ENCODE results near the gene CD3G.
"Not testable (repeated sequence)": the region's sequence is repeated elsewhere in the genome, so short reads cannot be mapped to it uniquely, and the experiment has no call there.

CD3G gene

DNA sequence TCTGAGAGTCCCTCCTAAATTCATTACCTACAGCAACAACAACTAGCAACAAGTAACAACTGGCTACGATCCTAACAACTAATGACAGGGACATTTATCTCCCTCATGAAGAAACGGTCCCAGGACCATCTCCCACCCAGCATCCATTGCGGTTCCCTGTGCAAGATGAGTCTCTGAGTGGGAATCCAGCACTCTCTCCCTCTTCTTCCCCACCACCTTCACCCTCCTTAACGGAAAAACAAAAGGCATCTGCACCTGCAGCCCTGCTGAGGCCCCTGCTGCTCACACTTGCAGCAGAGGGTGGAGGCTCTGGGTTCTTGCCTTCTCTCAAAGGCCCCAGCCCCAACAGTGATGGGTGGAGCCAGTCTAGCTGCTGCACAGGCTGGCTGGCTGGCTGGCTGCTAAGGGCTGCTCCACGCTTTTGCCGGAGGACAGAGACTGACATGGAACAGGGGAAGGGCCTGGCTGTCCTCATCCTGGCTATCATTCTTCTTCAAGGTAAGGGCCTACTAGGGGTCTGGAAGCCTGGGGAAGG lies at the start of gene CD3G:
Gene CD3G (plus strand): TSS at position 364 of the 535 bp plus-strand sequence. CDS start 80 bp downstream, at position 444.
- peaks cover 15% of the 10 kb centered on the region for H3K27me3 ChIP-seq (ENCODE audit: insufficient read depth, low read length)
- H2AFZ ChIP-seq (ENCODE audit: low read depth, low read length): no peak within 1 kb of the TSS
- no peaks in the 10 kb centered on the region for H3K36me3 ChIP-seq (ENCODE audit: insufficient read depth, low read length)
- no peaks in the 10 kb centered on the region for H3K4me1 ChIP-seq (ENCODE audit: insufficient read depth, low read length)
- H3K9me3 ChIP-seq (ENCODE audit: low read length): no peaks in the 10 kb centered on the region
- H3K4me3 ChIP-seq (ENCODE audit: low read length): no peak within 1 kb of the TSS

DNA sequence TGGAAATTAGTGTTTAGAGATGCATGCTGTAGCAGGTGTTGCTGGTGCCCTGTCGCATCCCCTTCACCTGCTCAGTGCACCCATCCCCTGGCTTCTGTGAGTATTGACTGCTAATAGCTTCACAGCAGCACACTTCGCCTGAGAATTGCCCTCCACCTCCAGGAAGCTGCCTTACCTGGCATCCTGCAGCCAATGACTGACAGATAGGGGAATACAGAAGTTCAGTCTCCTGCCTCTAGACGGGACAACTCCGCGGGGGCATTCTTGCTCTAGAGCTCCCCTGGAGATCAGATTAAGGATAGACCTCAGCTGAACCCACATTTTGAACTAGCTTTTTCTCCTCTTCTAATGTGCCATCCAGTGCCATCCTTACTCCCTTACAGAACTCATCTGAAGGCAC lies 48.9 kb upstream of the CD3G start:
- Histone ChIP-seq H3K4me3 (ENCODE audit: low read length) (no peak overlapping the region), H2AFZ (ENCODE audit: low read depth, low read length) (no peak overlapping the region), H3K4me1 (ENCODE audit: insufficient read depth, low read length) (no peaks in the 10 kb centered on the region), H3K27me3 (ENCODE audit: insufficient read depth, low read length) (peaks cover 10% of the 10 kb centered on the region), H3K36me3 (ENCODE audit: insufficient read depth, low read length) (no peaks in the 10 kb centered on the region), H3K9me3 (ENCODE audit: low read length) (no peaks in the 10 kb centered on the region)

DNA sequence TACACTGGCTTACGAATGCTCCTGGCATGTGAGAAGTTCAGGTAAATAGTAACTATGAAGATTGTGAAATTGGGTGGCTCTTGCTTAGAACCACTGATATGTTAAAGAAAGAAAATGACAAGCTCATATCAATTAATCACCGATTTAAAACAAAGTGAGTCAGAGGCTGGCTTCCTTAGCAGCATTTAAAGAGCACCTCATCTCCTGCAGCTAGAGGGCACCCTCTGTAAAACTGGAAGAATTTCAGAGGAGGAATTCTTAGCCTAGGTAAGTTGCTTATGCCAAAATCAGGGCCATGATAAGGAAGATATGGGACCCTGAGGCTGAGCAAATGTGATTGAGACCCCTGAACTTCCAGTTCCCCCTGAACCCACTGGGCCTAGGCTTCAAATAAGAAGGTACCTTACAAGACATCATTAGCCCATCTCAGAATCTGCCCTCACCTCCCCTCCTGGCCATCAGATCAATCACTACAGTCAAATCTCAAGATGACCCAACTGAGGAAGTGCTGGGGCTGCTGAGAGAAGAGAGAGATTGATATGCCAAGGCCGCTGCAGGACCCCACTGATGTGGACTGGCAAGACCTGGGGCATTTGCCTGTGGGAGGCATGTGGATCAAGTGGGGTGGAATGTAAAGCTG lies 48.2 kb upstream of the CD3G start:
- no peaks in the 10 kb centered on the region for H3K4me1 ChIP-seq (ENCODE audit: insufficient read depth, low read length)
- no peak overlapping the region for H2AFZ ChIP-seq (ENCODE audit: low read depth, low read length)
- H3K4me3 ChIP-seq (ENCODE audit: low read length): no peak overlapping the region
- peaks cover 14% of the 10 kb centered on the region for H3K27me3 ChIP-seq (ENCODE audit: insufficient read depth, low read length)
- no peaks in the 10 kb centered on the region for H3K36me3 ChIP-seq (ENCODE audit: insufficient read depth, low read length)
- no peaks in the 10 kb centered on the region for H3K9me3 ChIP-seq (ENCODE audit: low read length)

DNA sequence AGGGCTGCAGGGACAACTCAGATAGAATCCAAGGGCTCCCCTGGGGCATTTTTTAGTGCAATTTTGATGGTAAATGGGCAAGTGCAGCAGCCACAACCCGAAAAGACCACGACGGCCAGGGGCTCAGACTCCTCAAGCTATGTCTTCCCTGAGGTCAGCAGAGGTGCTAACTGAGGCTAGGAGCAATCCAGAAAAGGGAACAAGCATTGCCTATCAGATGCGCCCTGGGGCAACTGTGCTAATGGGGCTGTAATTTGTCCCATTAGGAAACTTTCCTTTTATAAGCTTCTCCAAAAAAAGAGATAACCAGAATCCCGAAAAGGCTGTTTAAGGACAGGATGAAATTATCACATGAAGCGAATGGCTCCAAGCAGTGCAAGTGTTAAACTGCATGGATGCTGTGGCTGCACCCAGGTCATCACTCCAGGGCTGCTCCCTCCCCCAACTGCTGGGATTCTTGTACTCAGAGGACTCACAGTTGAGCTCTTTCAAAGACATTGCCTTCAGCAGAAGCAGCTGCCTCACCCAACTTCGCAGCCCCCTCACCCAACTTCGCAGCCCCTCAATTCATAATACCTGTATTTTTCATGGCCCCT lies 42.4 kb upstream of the CD3G start:
- H3K4me1 ChIP-seq (ENCODE audit: insufficient read depth, low read length): no peaks in the 10 kb centered on the region

DNA sequence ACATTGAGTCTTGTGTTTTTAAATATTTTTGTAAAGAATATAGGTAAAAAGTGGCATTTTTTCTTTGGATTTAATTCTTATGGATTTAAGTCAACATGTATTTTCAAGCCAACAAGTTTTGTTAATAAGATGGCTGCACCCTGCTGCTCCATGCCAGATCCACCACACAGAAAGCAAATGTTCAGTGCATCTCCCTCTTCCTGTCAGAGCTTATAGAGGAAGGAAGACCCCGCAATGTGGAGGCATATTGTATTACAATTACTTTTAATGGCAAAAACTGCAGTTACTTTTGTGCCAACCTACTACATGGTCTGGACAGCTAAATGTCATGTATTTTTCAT lies 39.9 kb upstream of the CD3G start:
- H2AFZ ChIP-seq (ENCODE audit: low read depth, low read length): no peak overlapping the region

More for the DNA sequence above, 42.4 kb upstream of the CD3G start:
- H3K9me3 ChIP-seq (ENCODE audit: low read length): no peaks in the 10 kb centered on the region
- H3K27me3 ChIP-seq (ENCODE audit: insufficient read depth, low read length): peaks cover 35% of the 10 kb centered on the region
- H2AFZ ChIP-seq (ENCODE audit: low read depth, low read length): no peak overlapping the region
- H3K4me3 ChIP-seq (ENCODE audit: low read length): no peak overlapping the region
- no peaks in the 10 kb centered on the region for H3K36me3 ChIP-seq (ENCODE audit: insufficient read depth, low read length)

DNA sequence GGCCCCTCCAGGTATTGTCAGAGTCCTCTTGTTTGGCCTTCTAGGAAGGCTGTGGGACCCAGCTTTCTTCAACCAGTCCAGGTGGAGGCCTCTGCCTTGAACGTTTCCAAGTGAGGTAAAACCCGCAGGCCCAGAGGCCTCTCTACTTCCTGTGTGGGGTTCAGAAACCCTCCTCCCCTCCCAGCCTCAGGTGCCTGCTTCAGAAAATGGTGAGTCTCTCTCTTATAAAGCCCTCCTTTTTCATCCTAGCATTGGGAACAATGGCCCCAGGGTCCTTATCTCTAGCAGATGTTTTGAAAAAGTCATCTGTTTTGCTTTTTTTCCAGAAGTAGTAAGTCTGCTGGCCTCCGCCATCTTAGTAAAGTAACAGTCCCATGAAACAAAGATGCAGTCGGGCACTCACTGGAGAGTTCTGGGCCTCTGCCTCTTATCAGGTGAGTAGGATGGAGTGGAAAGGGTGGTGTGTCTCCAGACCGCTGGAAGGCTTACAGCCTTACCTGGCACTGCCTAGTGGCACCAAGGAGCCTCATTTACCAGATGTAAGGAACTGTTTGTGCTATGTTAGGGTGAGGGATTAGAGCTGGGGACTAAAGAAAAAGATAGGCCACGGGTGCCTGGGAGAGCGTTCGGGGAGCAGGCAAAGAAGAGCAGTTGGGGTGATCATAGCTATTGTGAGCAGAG lies 39.4 kb upstream of the CD3G start, which contains the start of gene CD3E:
Gene CD3E (plus strand): TSS at position 163 of the 681 bp plus-strand sequence. CDS start 223 bp downstream, at position 386.
- Histone ChIP-seq H3K9me3 (ENCODE audit: low read length) (no peaks in the 10 kb centered on the region), H2AFZ (ENCODE audit: low read depth, low read length) (no peak within 1 kb of the TSS), H3K4me3 (ENCODE audit: low read length) (no peak within 1 kb of the TSS), H3K36me3 (ENCODE audit: insufficient read depth, low read length) (no peaks in the 10 kb centered on the region), H3K27me3 (ENCODE audit: insufficient read depth, low read length) (peaks cover 30% of the 10 kb centered on the region), H3K4me1 (ENCODE audit: insufficient read depth, low read length) (no peaks in the 10 kb centered on the region)

More for the DNA sequence above, 39.9 kb upstream of the CD3G start:
- peaks cover 31% of the 10 kb centered on the region for H3K27me3 ChIP-seq (ENCODE audit: insufficient read depth, low read length)
- H3K4me1 ChIP-seq (ENCODE audit: insufficient read depth, low read length): no peaks in the 10 kb centered on the region
- H3K9me3 ChIP-seq (ENCODE audit: low read length): no peaks in the 10 kb centered on the region
- no peak overlapping the region for H3K4me3 ChIP-seq (ENCODE audit: low read length)
- no peaks in the 10 kb centered on the region for H3K36me3 ChIP-seq (ENCODE audit: insufficient read depth, low read length)

DNA sequence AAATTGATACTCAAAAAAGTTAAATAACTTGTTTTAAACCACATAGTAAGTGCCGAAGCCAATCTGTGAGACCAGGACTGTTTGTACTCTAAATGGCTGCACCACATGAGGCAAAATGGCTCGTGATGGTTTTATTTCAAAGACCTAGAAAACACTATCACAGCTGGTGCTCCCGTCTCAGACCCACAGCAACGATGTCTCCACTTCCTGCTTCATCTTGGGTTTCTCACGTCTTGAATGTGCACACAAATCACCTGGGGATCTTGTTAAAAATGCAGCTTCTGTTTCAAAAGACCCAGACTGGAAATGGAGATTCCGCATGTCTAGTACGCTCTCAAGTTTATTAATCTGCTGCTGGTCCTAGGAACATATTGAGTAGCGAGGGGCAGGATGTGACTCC lies 38.4 kb upstream of the CD3G start:
- Histone ChIP-seq H3K27me3 (ENCODE audit: insufficient read depth, low read length) (peaks cover 25% of the 10 kb centered on the region), H3K9me3 (ENCODE audit: low read length) (no peaks in the 10 kb centered on the region), H3K4me3 (ENCODE audit: low read length) (no peak overlapping the region), H2AFZ (ENCODE audit: low read depth, low read length) (no peak overlapping the region), H3K36me3 (ENCODE audit: insufficient read depth, low read length) (no peaks in the 10 kb centered on the region), H3K4me1 (ENCODE audit: insufficient read depth, low read length) (no peaks in the 10 kb centered on the region)

DNA sequence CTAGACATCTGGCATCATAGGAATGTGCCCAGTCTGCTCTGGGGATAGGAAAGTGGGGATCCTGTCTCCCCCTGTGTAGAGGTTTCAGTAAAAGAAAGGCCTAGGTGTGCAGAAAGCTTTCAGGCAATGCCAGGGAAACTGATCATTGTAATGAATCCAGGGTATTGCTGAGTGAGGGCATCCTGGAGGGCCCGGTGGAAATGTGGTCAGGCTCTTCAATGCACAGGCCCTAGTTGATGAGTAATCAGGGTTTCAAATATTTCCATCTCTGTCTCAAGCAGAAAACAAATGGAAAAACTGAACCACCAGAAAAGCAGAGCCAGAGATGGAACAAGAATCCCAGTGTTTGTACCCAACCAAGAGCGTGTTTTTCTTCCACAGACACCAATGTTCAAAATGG lies 37.6 kb upstream of the CD3G start:
- H3K4me3 ChIP-seq (ENCODE audit: low read length): no peak overlapping the region
- H3K27me3 ChIP-seq (ENCODE audit: insufficient read depth, low read length): peaks cover 17% of the 10 kb centered on the region
- no peaks in the 10 kb centered on the region for H3K36me3 ChIP-seq (ENCODE audit: insufficient read depth, low read length)
- H3K9me3 ChIP-seq (ENCODE audit: low read length): no peaks in the 10 kb centered on the region
- no peak overlapping the region for H2AFZ ChIP-seq (ENCODE audit: low read depth, low read length)
- H3K4me1 ChIP-seq (ENCODE audit: insufficient read depth, low read length): no peaks in the 10 kb centered on the region

DNA sequence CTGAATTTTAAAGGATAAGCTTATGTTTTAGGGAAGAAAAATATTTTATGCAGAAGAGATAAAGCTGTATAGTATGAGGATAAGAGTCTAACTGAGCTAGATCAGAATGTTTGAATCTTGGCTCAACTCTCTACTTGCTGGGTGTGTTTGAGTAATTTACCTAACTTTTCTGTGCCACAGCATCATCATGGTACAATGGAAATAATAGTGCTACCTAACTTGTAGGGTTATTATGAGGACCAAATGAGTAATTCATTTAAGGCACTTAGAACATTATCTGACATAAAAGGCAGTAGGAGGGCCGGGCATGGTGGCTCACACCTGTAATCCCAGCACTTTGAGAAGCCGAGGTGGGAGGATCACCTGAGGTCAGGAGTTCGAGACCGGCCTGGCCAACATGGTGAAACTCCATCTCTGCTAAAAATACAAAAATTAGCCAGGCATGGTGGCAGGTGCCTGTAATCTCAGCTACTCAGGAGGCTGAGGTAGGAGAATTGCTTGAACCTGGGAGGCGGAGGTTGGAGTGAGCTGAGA lies 35.1 kb upstream of the CD3G start:
- not testable (repeated sequence) for H3K4me1 ChIP-seq (ENCODE audit: insufficient read depth, low read length); H3K36me3 ChIP-seq (ENCODE audit: insufficient read depth, low read length); H2AFZ ChIP-seq (ENCODE audit: low read depth, low read length); H3K4me3 ChIP-seq (ENCODE audit: low read length); H3K9me3 ChIP-seq (ENCODE audit: low read length)
- peaks cover 14% of the 10 kb centered on the region for H3K27me3 ChIP-seq (ENCODE audit: insufficient read depth, low read length)

DNA sequence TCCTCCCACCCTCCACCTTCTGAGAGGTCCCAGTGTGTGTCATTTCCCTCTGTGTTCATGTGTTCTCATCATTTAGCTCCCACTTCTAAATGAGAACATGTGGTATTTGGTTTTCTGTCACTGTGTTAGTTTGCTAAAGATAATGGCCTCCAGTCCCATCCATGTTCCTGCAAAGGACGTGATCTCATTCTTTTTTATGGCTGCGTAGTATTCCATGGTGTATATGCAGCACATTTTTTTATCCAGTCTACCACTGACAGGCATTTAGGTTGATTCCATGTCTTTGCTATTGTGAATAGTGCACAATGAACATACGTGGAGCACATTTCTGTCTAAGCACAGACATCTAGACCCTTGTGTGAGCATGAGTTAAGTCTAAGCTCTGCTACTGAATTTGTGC lies 33.9 kb upstream of the CD3G start:
- no peaks in the 10 kb centered on the region for H3K9me3 ChIP-seq (ENCODE audit: low read length)
- no peak overlapping the region for H3K4me3 ChIP-seq (ENCODE audit: low read length)
- H2AFZ ChIP-seq (ENCODE audit: low read depth, low read length): no peak overlapping the region
- no peaks in the 10 kb centered on the region for H3K4me1 ChIP-seq (ENCODE audit: insufficient read depth, low read length)
- H3K27me3 ChIP-seq (ENCODE audit: insufficient read depth, low read length): peaks cover 13% of the 10 kb centered on the region
- H3K36me3 ChIP-seq (ENCODE audit: insufficient read depth, low read length): no peaks in the 10 kb centered on the region

DNA sequence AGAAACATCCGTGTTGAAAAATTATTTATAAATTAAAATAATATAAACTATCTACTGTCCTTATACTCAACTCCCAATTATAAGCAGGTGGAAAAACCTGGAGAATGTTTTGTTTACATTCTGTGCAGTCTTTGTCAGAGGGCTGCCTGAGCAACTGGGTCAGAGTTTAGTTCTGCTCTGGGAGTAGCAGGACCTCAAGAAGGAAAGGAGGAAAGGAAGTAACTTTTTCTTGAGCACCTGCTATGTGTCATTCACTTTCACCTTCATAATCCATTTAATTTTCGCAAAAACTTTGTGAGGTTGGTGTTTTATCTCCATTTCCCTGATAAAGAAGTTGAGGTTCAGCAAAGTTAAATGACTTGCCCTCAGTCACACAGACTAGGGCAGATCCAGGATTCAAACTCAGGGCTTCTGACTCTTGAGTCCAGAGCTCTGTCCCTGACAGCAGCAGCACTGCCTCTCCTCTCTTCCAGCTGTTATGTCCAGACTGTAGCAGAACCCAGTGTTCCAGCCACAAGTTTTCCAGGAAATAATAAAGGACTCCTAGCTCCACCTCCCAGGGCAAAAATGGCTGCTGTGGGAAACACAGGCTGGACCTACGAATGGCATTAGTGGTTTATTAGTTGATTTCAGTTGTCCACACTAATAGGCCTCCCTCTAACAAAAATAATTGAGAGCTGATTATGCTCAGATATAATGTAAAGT lies 33.2 kb upstream of the CD3G start:
- Histone ChIP-seq H3K4me1 (ENCODE audit: insufficient read depth, low read length) (no peaks in the 10 kb centered on the region), H3K9me3 (ENCODE audit: low read length) (no peaks in the 10 kb centered on the region), H3K36me3 (ENCODE audit: insufficient read depth, low read length) (no peaks in the 10 kb centered on the region), H3K27me3 (ENCODE audit: insufficient read depth, low read length) (peaks cover 15% of the 10 kb centered on the region), H2AFZ (ENCODE audit: low read depth, low read length) (no peak overlapping the region), H3K4me3 (ENCODE audit: low read length) (no peak overlapping the region)

DNA sequence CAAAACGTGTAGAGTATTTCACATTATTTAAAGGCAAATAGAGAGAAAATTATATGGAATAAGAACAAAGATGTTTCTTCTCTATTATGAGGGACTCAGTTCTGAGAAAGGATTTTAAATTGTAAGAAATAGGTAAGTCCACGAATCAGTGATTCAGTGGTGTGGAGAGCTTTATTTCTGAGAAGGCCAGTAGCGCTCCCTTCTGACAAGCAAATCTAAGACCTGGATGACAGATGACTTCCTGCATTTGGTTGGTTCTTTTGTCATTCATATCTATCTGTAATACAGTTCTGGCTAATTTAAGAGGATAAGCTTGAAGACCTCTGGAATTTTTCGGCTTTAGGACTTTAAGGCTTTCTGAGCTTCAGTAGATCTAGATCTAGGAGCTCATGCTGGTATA lies 32.6 kb upstream of the CD3G start:
- H3K9me3 ChIP-seq (ENCODE audit: low read length): no peaks in the 10 kb centered on the region
- H3K36me3 ChIP-seq (ENCODE audit: insufficient read depth, low read length): no peaks in the 10 kb centered on the region
- H3K4me3 ChIP-seq (ENCODE audit: low read length): no peak overlapping the region
- peaks cover 15% of the 10 kb centered on the region for H3K27me3 ChIP-seq (ENCODE audit: insufficient read depth, low read length)
- H3K4me1 ChIP-seq (ENCODE audit: insufficient read depth, low read length): no peaks in the 10 kb centered on the region
- no peak overlapping the region for H2AFZ ChIP-seq (ENCODE audit: low read depth, low read length)

DNA sequence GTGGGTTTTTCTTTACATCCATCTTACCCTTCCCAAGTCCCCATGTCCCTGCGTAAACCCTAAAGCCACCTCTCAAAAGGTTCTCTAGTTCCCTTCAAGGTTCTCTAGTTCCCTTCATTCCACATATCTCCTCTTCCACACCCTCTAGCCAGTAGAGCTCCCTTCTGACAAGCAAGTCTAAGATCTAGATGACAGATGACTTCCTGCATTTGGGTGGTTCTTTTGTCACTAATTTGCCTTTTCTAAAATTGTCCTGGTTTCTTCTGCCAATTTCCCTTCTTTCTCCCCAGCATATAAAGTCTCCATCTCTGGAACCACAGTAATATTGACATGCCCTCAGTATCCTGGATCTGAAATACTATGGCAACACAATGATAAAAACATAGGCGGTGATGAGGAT lies 31.8 kb upstream of the CD3G start:
- no peaks in the 10 kb centered on the region for H3K9me3 ChIP-seq (ENCODE audit: low read length)
- no peak overlapping the region for H3K4me3 ChIP-seq (ENCODE audit: low read length)
- no peaks in the 10 kb centered on the region for H3K4me1 ChIP-seq (ENCODE audit: insufficient read depth, low read length)
- no peaks in the 10 kb centered on the region for H3K36me3 ChIP-seq (ENCODE audit: insufficient read depth, low read length)
- H3K27me3 ChIP-seq (ENCODE audit: insufficient read depth, low read length): peaks cover 15% of the 10 kb centered on the region
- H2AFZ ChIP-seq (ENCODE audit: low read depth, low read length): no peak overlapping the region

Measured in neuron (in vitro differentiated cells).